Measurements from ENCODE around the gene METTL24.

GRCh38 chr6:110394409-110394808, 36.3 kb upstream of the METTL24 start:
- TF ChIP-seq NR2C2 (IDR thresholded peaks at IDR 0.05; ENCODE audit: borderline replicate concordance, control insufficient read depth, insufficient read length, low read depth), result no peak
- no peak for TF ChIP-seq CTCF (IDR thresholded peaks at IDR 0.05 in 2 of 3, conservative IDR thresholded peaks at IDR 0.05 in 1 of 3; ENCODE audit: control insufficient read depth in 2 of 3, extremely low read depth in 1 of 3, insufficient read depth in 1 of 3, low read depth in 3 of 3, low read length in 3 of 3)
- no peak for TF ChIP-seq SUZ12 (IDR thresholded peaks at IDR 0.05; ENCODE audit: unreplicated experiment)

Measured in GM12878 (cell line).